K562 treated with DMSO at 1 percent for 48 hours (cell line): Measurements from ENCODE around the gene ACTR1B. TPM values are rescaled to one million over a fixed set of nuclear protein-coding genes. Genes with fewer than 3 reads are reported as not detected.

ENCODE experiments used
- total RNA-seq: library from RNA; unstranded; fragments of 300-600 nt; gene quantifications from 2 replicates; pipeline ENCODE4 v1.2.3, GENCODE V29; 2022; ENCODE audit warnings: low replicate concordance; ENCODE audit errors: extremely low read depth

The ACTR1B gene
- not detected in 2 replicates for total RNA-seq

DNA sequence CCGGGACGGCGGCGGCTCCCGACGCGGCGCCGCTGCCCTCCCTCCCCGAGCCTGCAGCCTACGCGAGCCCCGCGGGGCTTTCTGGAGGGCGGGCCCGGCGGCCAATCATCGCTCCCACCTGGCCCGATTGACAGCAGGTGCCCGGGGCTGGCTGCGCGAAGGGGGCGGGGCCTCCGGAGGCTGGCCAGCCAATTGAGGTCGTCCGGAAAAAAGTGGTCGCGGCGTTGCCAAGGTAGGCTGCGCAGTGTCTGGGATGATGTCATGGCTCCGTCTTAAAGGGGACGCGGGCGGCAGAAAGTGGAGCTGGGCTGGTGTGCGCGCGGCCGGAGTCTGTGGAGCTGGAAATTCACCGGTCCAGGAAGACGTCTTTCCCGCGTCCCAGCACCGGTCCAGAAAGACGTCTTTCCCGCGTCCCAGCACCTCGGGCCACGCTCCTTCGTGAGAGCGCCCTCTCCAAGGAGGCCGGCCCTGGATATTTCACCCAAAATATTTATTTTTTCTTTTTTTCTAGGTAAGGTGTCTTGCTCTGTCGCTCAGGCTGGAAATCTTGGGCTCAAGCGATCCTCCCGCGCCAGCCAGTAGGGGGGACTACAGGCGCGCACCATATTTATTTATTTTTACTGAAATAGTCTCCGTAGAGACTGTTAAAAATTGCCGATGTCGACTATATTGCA is at the start of gene ACTR1B:
TSS of gene ACTR1B (minus strand) at position 83 of the 674 bp plus-strand sequence. CDS start 154 bp downstream, outside the sequence.

DNA sequence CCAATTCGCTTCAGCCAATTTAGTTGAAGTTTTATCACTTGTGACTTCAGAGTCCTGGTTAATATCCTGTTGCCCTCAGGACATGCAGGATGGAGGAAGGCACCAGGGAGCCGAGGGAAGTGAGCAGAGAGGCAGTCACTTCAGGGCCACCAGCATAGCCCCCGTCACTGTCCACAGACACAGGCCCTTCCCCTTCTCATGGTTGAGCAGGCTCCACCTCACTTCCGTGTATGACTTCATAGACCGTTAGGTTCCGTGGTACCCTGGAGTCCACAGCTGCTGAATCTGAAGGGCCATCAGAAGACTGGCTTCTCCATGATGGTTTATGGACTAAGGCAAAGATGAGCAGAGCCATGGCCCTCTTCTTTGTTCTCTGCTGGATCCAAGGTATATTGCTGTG is 5.6 kb upstream of the ACTR1B start, which contains the start of gene C2orf92:
TSS of gene C2orf92 (plus strand) at position 266 of the 400 bp plus-strand sequence. CDS start at position 342, 76 bp downstream.

DNA sequence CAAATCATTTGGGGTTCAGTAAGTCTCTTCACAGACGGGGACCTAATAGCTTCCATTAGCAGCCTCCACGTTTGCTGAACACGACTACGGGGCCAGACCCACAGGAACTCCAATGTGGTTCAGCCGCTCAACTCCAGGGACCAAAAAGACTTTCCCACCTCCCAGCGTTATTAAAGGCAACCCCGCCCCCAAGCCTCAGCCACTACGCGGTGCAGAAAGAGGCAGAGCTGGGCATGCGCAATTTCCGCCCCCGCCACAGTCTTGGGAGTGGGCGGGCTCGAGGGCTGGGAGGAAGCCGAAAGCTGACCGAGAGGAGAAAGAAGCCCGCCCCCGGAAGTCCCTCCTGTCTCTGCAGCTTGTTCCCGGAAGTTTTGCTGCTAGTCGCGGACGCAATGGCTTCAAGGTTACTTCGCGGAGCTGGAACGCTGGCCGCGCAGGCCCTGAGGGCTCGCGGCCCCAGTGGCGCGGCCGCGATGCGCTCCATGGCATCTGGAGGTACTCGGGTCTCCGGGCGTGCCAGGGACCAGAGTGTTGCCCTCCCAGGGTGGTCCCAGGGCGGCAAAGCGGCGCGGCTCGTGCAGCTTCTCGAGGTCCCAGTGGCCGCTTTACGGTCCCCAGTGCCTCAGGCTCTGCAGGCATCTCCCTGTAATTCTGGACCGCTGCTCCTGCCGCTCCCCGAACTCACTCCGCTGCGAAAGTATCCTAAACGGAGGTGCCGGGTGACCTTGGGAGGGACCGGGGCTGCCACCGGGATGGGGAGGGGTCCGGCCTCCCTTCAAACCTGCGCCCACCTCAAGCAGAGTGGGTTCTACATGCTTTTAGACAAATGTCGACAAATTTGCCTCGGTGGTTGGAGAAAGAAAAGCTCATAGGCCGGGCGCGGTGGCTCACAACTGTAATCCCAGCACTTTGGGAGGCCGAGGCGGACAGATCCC is 17.9 kb downstream of the ACTR1B start, which contains the start of gene COX5B:
TSS of gene COX5B (plus strand) at position 368 of the 935 bp plus-strand sequence. CDS start at position 393, 25 bp downstream.

Other genes starting within 250 kb of the ACTR1B start
- gene ANKRD36B, start 74.2 kb downstream of the ACTR1B start, total RNA-seq = not detected in 2 replicates
- not detected in 2 replicates for gene COX5B, start 18.0 kb downstream of the ACTR1B start, total RNA-seq
- gene C2orf92, start 5.7 kb upstream of the ACTR1B start, total RNA-seq = not detected in 2 replicates
- gene ZAP70, start 49.5 kb upstream of the ACTR1B start, total RNA-seq = not detected in 2 replicates